Stomach (tissue), 9 donors: ENCODE data around the gene ATP5PD. TPM values are rescaled to one million over a fixed set of nuclear protein-coding genes. Genes with fewer than 3 reads are reported as not detected.
A peak's percentile ranks its signal among the peaks of the same experiment; 100 is the strongest.

ENCODE experiments used
- DNase-seq, 2 donors: peaks; one replicate each; pipeline versions ENCODE4 v3.0.0 to v3.0.0-alpha.2; 2013 to 2019
- H3K27ac ChIP-seq, 5 donors: fragments of 200-600 bp in 4 of 5; sonication (generic) in 4 of 5; one replicate each; pipeline ENCODE4 v1.5.1; 2013 to 2019; ENCODE audit warnings: mild to moderate bottlenecking in 1 of 5, moderate library complexity in 1 of 5
- H3K27me3 ChIP-seq, 3 donors: fragments of 200-600 bp; sonication (generic); one replicate each; pipeline ENCODE4 v1.5.1; 2017 to 2019; ENCODE audit warnings: mixed run types in 1 of 3
- H3K36me3 ChIP-seq, 4 donors: fragments of 200-600 bp; sonication (generic); 1 replicate in 3 of 4; 2 replicates in 1 of 4; pipeline ENCODE4 v1.5.1; 2016 to 2019
- H3K4me1 ChIP-seq, 4 donors: fragments of 200-600 bp; sonication (generic); one replicate each; pipeline ENCODE4 v1.5.1; 2016 to 2019
- H3K4me3 ChIP-seq, 4 donors: fragments of 200-600 bp; sonication (generic) in 3 of 4; one replicate each; pipeline ENCODE4 v1.5.1; 2016 to 2019; ENCODE audit warnings: mild to moderate bottlenecking in 1 of 4
- H3K9me3 ChIP-seq, 4 donors: fragments of 200-600 bp; sonication (generic); one replicate each; pipeline ENCODE4 v1.5.1; 2016 to 2019
- EP300 ChIP-seq: sonication (generic); formaldehyde crosslinking; IDR thresholded peaks from one replicate; pipeline ENCODE4 v1.6.1; 2017; ENCODE audit warnings: antibody characterized with exemption
- POLR2A ChIP-seq, 4 donors: fragments of 450-650 bp; IDR thresholded peaks; one replicate each; pipeline ENCODE4 v1.6.1; 2016; ENCODE audit warnings: antibody characterized with exemption in 4 of 4, control low read depth in 2 of 4, mild to moderate bottlenecking in 1 of 4, moderate library complexity in 1 of 4
- POLR2AphosphoS5 ChIP-seq, 3 donors: sonication (generic); formaldehyde crosslinking; IDR thresholded peaks; one replicate each; pipeline ENCODE4 v1.6.1; 2016; ENCODE audit warnings: antibody characterized with exemption in 3 of 3
- WGBS, 5 donors: extraction: QIAGEN DNeasy Blood & Tissue Kit in 3 of 5; methylation state at CpG; one replicate each; pipeline versions ENCODE4 v1.1.5 to v1.1.7; 2013 to 2018; 5-methylcytosine and 5-hydroxymethylcytosine counted together
- intact Hi-C: fragments of 100-400 bp; cut with DNase I; formaldehyde crosslinking; loops from one replicate; pipeline ENCODE4 v1.15.1; 2023; ENCODE audit warnings: low total_unique reads
- polyA plus RNA-seq, 3 donors: library from polyadenylated mRNA; stranded (reverse); fragments of 200-250 nt; gene quantifications; one replicate each; pipeline ENCODE4 v1.2.3, GENCODE V29; 2013
- total RNA-seq, 5 donors: library from RNA; depleted of rRNA; stranded (reverse); fragments of >200 nt; gene quantifications; one replicate each; pipeline versions ENCODE4 v1.1.0 to v1.2.3, GENCODE V29; 2014 to 2016
- TF ChIP-seq, protein P1 (sequence below), 7 experiments: fragments of 450-650 bp in 4 of 7; fragments of 200-600 bp in 3 of 7; sonication (generic) in 3 of 7; IDR thresholded peaks; one replicate each; pipeline ENCODE4 v1.5.1; 2016 to 2019; ENCODE audit warnings: antibody characterized with exemption in 7 of 7, control low read depth in 2 of 7, mild to moderate bottlenecking in 1 of 7
- donor health status: healthy with polysubstance abuse.
- donor health status: Bipolar disorder and iron deficiency.
- donor health status: healthy.

The ATP5PD gene
- total and polyA plus RNA-seq, 8 donors = 77.0 to 681 (median 286) TPM

DNA sequence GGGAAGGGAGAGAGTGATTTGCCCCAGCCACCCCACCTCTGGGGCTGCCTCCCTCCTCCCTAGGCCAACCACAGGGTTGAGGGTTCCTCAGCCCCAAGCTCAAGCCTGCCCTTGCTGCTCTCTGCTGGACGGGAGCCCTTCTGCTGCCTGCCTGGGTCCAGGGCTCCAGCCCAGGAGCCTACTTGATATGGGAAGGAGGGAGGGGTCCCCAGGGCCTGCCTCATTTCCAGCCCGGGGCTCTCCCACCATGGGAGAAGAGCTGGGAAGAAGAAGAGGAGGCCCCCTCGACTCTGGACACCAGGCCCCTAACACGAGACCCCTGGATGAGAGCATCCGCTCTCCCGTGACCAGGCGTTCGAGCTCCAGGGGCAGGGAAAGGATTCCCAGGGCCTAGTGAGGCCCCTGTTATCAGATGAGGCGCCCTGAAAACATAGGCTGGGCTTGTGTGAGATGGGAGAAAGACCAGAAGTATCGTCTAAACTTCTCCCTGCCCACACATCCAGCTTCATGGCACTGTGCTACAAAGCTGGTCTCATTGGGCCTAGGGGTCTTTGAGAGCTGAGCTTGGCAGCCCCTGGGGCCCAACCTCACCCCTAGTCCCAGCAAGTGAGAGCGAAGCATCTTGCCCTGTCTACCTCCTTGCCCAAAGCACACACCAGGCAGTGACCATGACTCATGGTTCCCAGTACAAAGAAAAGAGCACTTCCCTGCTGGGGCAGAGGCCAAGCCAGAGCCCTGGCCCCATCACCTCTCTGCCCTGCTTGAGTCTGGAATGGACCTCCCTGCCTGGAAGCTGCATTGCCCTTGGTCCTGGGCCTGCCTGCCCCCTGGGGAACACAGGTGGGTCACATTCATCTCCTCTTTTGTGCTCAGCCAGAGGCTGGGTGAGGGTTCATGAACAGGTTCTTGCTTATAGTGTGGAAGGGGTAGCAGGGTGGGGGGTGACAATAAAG, 42.0 kb upstream of the ATP5PD start:
- H3K27me3 ChIP-seq = no peaks in the 10 kb centered on the region
- WGBS, 5 donors = 51 to 68% (median 59%) methylated on average over 5 to 11 of the region's 11 CpGs
- TF ChIP-seq, protein P1, sequence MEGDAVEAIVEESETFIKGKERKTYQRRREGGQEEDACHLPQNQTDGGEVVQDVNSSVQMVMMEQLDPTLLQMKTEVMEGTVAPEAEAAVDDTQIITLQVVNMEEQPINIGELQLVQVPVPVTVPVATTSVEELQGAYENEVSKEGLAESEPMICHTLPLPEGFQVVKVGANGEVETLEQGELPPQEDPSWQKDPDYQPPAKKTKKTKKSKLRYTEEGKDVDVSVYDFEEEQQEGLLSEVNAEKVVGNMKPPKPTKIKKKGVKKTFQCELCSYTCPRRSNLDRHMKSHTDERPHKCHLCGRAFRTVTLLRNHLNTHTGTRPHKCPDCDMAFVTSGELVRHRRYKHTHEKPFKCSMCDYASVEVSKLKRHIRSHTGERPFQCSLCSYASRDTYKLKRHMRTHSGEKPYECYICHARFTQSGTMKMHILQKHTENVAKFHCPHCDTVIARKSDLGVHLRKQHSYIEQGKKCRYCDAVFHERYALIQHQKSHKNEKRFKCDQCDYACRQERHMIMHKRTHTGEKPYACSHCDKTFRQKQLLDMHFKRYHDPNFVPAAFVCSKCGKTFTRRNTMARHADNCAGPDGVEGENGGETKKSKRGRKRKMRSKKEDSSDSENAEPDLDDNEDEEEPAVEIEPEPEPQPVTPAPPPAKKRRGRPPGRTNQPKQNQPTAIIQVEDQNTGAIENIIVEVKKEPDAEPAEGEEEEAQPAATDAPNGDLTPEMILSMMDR (IDR thresholded peaks at IDR 0.05) = no peak
- peak in 2 of 3 donors; percentile 79 to 86 for TF ChIP-seq POLR2AphosphoS5 (IDR thresholded peaks at IDR 0.05)
- TF ChIP-seq EP300 = no peak
- peak in 1 of 4 donors; percentile 24 for TF ChIP-seq POLR2A (IDR thresholded peaks at IDR 0.05)
- peaks cover 41 to 84% (median 65%) of the 10 kb centered on the region in 4 donors for H3K4me1 ChIP-seq
- intact Hi-C loops = no loop called here
- peak; percentile 60 to 71 for DNase-seq
- no peaks in the 10 kb centered on the region for H3K9me3 ChIP-seq
- peak overlapping the region; percentile 43 to 59 (median 52) for H3K4me3 ChIP-seq
- H3K27ac ChIP-seq = peak overlapping the region; percentile 86 to 95 (median 92)
- no peaks in the 10 kb centered on the region for H3K36me3 ChIP-seq

DNA sequence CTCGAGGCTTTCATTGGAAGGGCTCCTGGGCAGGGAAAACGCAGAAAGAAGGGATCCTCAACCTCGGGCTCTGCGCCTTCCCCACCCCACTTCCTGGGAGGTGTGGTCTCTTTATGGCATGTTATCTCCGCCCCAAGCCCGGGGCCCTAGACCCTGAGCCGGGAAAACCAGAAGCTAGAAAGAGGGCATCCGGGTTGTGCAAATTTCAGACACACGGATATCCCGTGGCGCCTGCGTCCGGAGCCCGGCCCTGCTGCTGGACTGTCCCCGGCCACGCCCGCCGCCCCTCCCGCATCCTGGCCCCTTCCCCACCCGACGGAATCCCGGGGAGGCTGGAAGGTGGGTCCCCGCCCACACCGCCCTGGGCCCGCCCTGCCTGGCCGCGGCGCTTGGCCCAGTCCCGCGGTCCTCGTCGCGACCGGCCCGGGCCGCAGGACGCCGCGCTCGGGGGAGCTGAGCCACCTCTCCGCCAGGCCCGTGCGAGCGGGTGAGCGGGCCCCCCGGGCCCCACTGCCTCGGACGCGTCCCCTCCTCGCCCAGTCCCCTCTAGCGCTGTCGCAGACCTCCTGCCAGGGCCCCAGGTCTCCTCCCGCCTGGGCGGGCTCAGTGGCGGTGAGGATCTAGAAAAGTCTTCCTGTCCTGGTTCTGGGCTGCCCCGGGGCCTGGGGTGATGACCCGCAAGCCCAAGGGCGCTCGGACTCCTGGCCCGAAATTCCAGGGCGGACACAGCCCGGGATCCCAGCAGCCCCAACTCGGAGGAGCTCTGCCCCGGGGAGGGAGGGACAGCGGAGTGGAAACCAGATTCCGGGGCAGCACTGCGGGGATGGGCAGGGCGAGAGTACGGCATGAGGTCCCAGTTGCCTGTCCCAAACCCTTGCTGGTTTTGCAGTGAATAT, 41.0 kb upstream of the ATP5PD start, which contains the start of gene SLC16A5:
Gene SLC16A5, plus strand, starts transcription at position 397 of the 896 bp plus-strand sequence. CDS start 5,683 bp downstream, outside the sequence.
- Histone ChIP-seq H3K4me3 (peak within 1 kb of the TSS; percentile 43 to 59 (median 52)), H3K36me3 (no peaks in the 10 kb centered on the region), H3K4me1 (peaks cover 31 to 77% (median 56%) of the 10 kb centered on the region in 4 donors), H3K27me3 (no peaks in the 10 kb centered on the region), H3K9me3 (no peaks in the 10 kb centered on the region), H3K27ac (peak within 1 kb of the TSS; percentile 86 to 95 (median 92))
- peak in 2 of 3 donors; percentile 71 to 77 for TF ChIP-seq POLR2AphosphoS5 (IDR thresholded peaks at IDR 0.05)
- TF ChIP-seq, protein P1 (IDR thresholded peaks at IDR 0.05) = no peak
- intact Hi-C loops = no loop called here
- DNase-seq = peak; percentile 85 to 96
- WGBS, 5 donors = 2 to 6% (median 3%) methylated on average over 22 to 69 of the region's 69 CpGs

DNA sequence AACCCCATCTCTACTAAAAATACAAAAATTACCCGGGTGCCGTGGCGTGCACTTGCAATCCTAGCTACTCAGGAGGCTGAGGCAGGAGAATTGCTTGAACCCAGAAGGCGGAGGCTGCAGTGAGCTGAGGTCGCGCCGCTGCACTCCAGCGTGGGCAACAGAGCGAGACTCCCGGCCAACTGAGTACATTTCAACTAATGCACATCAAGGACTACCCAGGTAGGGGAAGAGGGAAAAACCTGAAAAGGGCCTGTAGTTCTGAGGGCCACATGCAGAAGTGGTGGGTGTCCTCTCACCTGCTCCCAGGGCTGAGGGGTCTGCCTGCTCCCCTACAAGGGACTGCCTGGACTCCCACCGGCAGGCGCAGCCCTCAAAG, 40.4 kb upstream of the ATP5PD start:
- Histone ChIP-seq H3K36me3 (no peaks in the 10 kb centered on the region), H3K9me3 (no peaks in the 10 kb centered on the region), H3K27me3 (no peaks in the 10 kb centered on the region), H3K4me1 (peaks cover 30 to 71% (median 50%) of the 10 kb centered on the region in 4 donors), H3K4me3 (peak overlapping the region; percentile 43 to 59 (median 52)), H3K27ac (peak overlapping the region; percentile 86 to 95 (median 92))
- TF ChIP-seq POLR2AphosphoS5 (IDR thresholded peaks at IDR 0.05) (no peak), POLR2A (IDR thresholded peaks at IDR 0.05) (no peak), EP300 (no peak)
- TF ChIP-seq, protein P1 (IDR thresholded peaks at IDR 0.05) = no peak
- WGBS, 5 donors = 23 to 86% (median 49%) methylated on average over 7 to 12 of the region's 12 CpGs
- no peak for DNase-seq
- intact Hi-C loops = no loop called here
